Smooth muscle cell (in vitro differentiated cells): ENCODE measurements around the gene ZSWIM5. TPM values are rescaled to one million over a fixed set of nuclear protein-coding genes. Genes with fewer than 3 reads are reported as not detected.

Experiments used
- DNase-seq: peaks from one replicate; lab custom pipeline; 2025; ENCODE audit not compliant: unreplicated experiment; lab: John Stamatoyannopoulos, UW
- H2AFZ ChIP-seq: fragments of 200-600 bp; sonication (generic); 2 replicates; pipeline ENCODE4 v1.6.0; 2016; ENCODE audit warnings: antibody characterized with exemption, low read depth, mild to moderate bottlenecking
- H3F3A ChIP-seq: fragments of 200-600 bp; sonication (generic); 2 replicates; pipeline ENCODE4 v1.6.0; 2017; ENCODE audit warnings: antibody characterized with exemption, low read depth
- H3K27ac ChIP-seq: fragments of 200-600 bp; sonication (generic); 2 replicates; pipeline ENCODE4 v1.5.1; 2016; ENCODE audit warnings: low read depth, mild to moderate bottlenecking
- H3K27me3 ChIP-seq: fragments of 200-600 bp; sonication (generic); 2 replicates; pipeline ENCODE4 v1.6.1; 2016; ENCODE audit warnings: low read depth, mild to moderate bottlenecking
- H3K36me3 ChIP-seq: fragments of 200-600 bp; sonication (generic); 2 replicates; pipeline ENCODE4 v1.5.1; 2016; ENCODE audit warnings: low read depth
- H3K4me1 ChIP-seq: fragments of 200-600 bp; sonication (generic); 2 replicates; pipeline ENCODE4 v1.5.1; 2016; ENCODE audit warnings: low read depth
- H3K4me2 ChIP-seq: fragments of 200-600 bp; sonication (generic); 2 replicates; pipeline ENCODE4 v1.6.0; 2016; ENCODE audit warnings: mild to moderate bottlenecking
- H3K4me3 ChIP-seq: fragments of 200-600 bp; sonication (generic); 2 replicates; pipeline ENCODE4 v1.5.1; 2016; ENCODE audit warnings: mild to moderate bottlenecking
- H3K79me2 ChIP-seq: fragments of 200-600 bp; sonication (generic); 2 replicates; pipeline ENCODE4 v1.6.0; 2016; ENCODE audit warnings: low read depth, mild to moderate bottlenecking
- H3K9ac ChIP-seq: fragments of 200-600 bp; sonication (generic); 2 replicates; pipeline ENCODE4 v1.6.0; 2016; ENCODE audit warnings: low read depth
- H3K9me3 ChIP-seq: fragments of 200-600 bp; sonication (generic); replicated peaks from 2 replicates; pipeline ENCODE4 v1.5.1; 2016; ENCODE audit warnings: low read depth
- H4K20me1 ChIP-seq: fragments of 200-600 bp; sonication (generic); 2 replicates; pipeline ENCODE4 v1.6.0; 2016; ENCODE audit warnings: low read depth
- CTCF ChIP-seq: fragments of 200-600 bp; sonication (generic); IDR thresholded peaks from 2 replicates; pipeline ENCODE4 v1.5.1; 2017; ENCODE audit warnings: borderline replicate concordance, mild to moderate bottlenecking, antibody characterized with exemption; ENCODE audit not compliant: insufficient read depth, poor library complexity, severe bottlenecking
- WGBS: methylation state at CpG from one replicate; pipeline ENCODE4 v1.1.7; 2016; ENCODE audit warnings: low lambda C conversion rate; 5-methylcytosine and 5-hydroxymethylcytosine counted together
- polyA plus RNA-seq: library from polyadenylated mRNA; unstranded; fragments of >200 nt; fragmentation: Nextera tagmentation; extraction: Ambion mirVana; gene quantifications from 2 replicates; pipeline ENCODE4 v1.2.1, GENCODE V29; 2016
- total RNA-seq: library from RNA; depleted of rRNA; stranded (reverse); fragments of >200 nt; gene quantifications from 2 replicates; pipeline ENCODE4 v1.2.3, GENCODE V29; 2014

ZSWIM5 gene
- total and polyA plus RNA-seq, 2 experiments from 2014 or later: 0.13 to 0.26 TPM

GRCh38 chr1:45011837-45012638, 194.4 kb downstream of the ZSWIM5 start, which contains the start of gene UROD:
Gene UROD, plus strand, starts transcription at chr1:45012254. Its CDS starts 12 bp downstream, at chr1:45012266.
- peaks cover 10% of the 10 kb centered on the region for H3K79me2 ChIP-seq
- TF ChIP-seq CTCF: no peak
- no peaks in the 10 kb centered on the region for H3K27me3 ChIP-seq
- peak; percentile 37 for DNase-seq
- H4K20me1 ChIP-seq: peaks cover 6% of the 10 kb centered on the region
- peak within 1 kb of the TSS; percentile 88 for H3K4me3 ChIP-seq
- H3K9ac ChIP-seq: peak within 1 kb of the TSS; percentile 72
- peak within 1 kb of the TSS; percentile 98 for H2AFZ ChIP-seq
- 6% methylated on average over 21 of the region's 21 CpGs for WGBS
- H3F3A ChIP-seq: no peaks in the 10 kb centered on the region
- H3K36me3 ChIP-seq: no peaks in the 10 kb centered on the region
- peaks cover 17% of the 10 kb centered on the region for H3K4me1 ChIP-seq
- H3K9me3 ChIP-seq: no peaks in the 10 kb centered on the region
- H3K4me2 ChIP-seq: peak within 1 kb of the TSS; percentile 99
- peak within 1 kb of the TSS; percentile 54 for H3K27ac ChIP-seq

DNA sequence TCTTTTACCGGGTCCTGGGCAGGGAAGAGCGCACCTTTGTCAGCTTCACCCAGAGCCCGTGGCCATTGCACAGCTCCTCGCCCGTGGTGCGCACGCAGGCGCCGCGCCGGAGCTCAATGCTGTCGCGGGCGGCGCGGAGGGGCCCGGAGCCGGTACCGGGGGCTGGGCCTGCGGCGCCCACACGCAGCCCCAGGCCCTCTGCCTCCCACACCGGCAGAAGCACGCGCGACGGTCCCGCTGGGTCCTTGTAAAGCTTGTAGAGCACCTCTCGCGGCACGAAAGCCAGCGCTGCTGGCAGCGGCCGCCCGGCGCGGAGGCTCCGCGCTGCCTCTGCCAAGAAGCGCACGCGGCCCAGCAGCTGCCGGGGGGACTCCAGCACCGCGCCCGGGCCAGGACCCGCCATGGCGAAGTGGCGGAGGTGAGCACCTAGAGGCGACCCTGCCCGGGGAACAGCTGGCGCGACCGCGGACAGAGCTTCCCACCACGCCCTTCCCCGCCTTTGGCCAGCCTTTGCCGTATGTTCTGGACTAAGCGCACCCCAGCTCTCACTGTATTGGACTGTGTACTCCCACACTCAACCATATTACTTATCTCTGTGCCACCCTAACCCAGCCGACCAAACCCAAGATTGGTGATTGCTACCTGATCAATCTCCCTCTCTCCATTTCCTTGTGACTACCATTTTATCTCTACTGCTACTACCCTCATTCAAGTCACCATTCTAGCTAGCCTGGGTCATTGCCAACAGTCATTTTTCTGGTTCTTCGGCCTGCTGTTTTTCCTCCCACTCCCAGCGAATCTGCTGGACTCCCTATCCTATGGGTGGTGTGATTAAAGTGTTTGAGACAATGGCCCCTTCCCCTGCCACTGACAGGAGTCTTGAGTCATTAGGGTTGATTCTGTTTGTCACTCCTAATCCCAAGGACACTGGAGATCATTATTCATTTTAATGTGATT, 195.3 kb downstream of the ZSWIM5 start, which contains the start of gene HECTD3:
TSS of gene HECTD3 (minus strand) at position 470 of the 957 bp plus-strand sequence. CDS start at position 403, 67 bp downstream.
- no peaks in the 10 kb centered on the region for H3F3A ChIP-seq
- H3K4me1 ChIP-seq: peaks cover 17% of the 10 kb centered on the region
- WGBS: 3% methylated on average over 57 of the region's 62 CpGs
- H3K9ac ChIP-seq: peak within 1 kb of the TSS; percentile 72
- H3K27ac ChIP-seq: peak within 1 kb of the TSS; percentile 54
- peaks cover 6% of the 10 kb centered on the region for H4K20me1 ChIP-seq
- peak within 1 kb of the TSS; percentile 88 for H3K4me3 ChIP-seq
- no peaks in the 10 kb centered on the region for H3K9me3 ChIP-seq
- no peak for TF ChIP-seq CTCF
- H3K27me3 ChIP-seq: no peaks in the 10 kb centered on the region
- peaks cover 10% of the 10 kb centered on the region for H3K79me2 ChIP-seq
- H3K4me2 ChIP-seq: peak within 1 kb of the TSS; percentile 99
- H3K36me3 ChIP-seq: no peaks in the 10 kb centered on the region
- peak; percentile 29 for DNase-seq
- peak within 1 kb of the TSS; percentile 98 for H2AFZ ChIP-seq

DNA sequence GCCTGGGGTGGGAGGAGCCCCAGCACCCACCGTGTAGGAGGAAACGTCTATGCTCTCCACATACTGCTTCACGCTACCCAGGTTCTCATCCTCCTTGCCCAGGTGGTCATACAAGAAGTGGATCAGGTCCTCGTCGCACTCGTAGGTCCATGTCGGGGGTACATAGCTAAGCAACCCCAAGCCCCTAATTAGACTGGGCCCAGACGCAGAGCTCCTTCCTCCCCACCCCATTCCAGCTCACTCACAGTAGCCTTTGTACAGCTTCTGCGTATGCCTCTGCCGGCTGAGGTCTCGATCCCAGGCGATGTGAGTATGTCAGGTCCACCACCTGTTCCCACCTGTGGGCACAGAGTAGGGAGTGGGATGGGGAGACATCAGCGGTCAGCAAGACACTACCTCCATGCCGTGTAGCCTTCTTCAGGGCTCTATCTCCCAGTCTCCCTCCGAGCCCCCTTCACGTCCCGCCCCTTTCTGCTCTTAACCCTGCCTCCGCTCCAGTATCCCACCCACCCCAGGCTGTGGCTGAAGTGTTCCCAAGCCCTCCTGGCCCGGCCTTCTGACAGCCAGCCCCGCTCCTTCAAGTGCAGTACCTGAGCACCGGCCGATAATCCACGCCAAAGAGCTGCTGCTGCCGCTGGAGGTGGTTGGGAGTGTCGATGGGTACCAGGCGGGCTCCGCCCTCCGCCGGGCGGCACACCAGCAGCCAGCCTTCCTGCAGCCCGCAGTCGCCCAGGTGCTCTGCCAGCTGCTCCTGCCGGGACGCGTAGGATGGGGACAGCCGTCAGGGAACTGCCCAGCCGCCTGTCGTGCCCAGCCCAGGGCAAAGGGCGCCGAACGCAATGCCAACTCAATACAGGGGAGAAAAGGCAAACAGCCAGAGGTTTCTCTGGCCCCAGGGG, 196.2 kb downstream of the ZSWIM5 start:
- Histone ChIP-seq H3K4me3 (peak overlapping the region; percentile 88), H4K20me1 (peaks cover 6% of the 10 kb centered on the region), H3K27ac (no peak overlapping the region), H3K9ac (peak overlapping the region; percentile 72), H3K79me2 (peaks cover 10% of the 10 kb centered on the region), H3K4me1 (peaks cover 17% of the 10 kb centered on the region), H3K27me3 (no peaks in the 10 kb centered on the region), H3K36me3 (no peaks in the 10 kb centered on the region), H3K9me3 (no peaks in the 10 kb centered on the region), H2AFZ (peak overlapping the region; percentile 98), H3F3A (no peaks in the 10 kb centered on the region), H3K4me2 (peak overlapping the region; percentile 99)
- DNase-seq: no peak
- no peak for TF ChIP-seq CTCF
- WGBS: 29% methylated on average over 41 of the region's 41 CpGs
